ENCODE results near the gene COX4I2.
"Not testable (repeated sequence)": the region's sequence is repeated elsewhere in the genome, so short reads cannot be mapped to it uniquely, and the experiment has no call there.

Gene COX4I2

GRCh38 chr20:31637660-31638059, at the start of gene COX4I2:
COX4I2 (plus strand) TSS chr20:31637912; CDS start chr20:31639018, 1,106 bp downstream.
- DNase-seq (ENCODE audit: low spot score in 2 of 2) (no peak), ATAC-seq (no peak)
- H3K27ac Mint-ChIP-seq: no peak within 1 kb of the TSS
- no peaks in the 10 kb centered on the region for H3K36me3 Mint-ChIP-seq
- peaks cover 13% of the 10 kb centered on the region for H3K4me1 Mint-ChIP-seq
- no peaks in the 10 kb centered on the region for H3K9me3 Mint-ChIP-seq
- no peak within 1 kb of the TSS for H3K4me3 Mint-ChIP-seq

GRCh38 chr20:31590717-31591225, 46.9 kb upstream of the COX4I2 start:
- Mint-ChIP-seq H3K27ac (no peak overlapping the region), H3K9me3 (no peaks in the 10 kb centered on the region), H3K4me3 (no peak overlapping the region), H3K36me3 (no peaks in the 10 kb centered on the region), H3K4me1 (peaks cover 11% of the 10 kb centered on the region)
- DNase-seq (ENCODE audit: low spot score in 2 of 2) (no peak), ATAC-seq (no peak)

GRCh38 chr20:31593221-31594001, 44.3 kb upstream of the COX4I2 start:
- no peaks in the 10 kb centered on the region for H3K36me3 Mint-ChIP-seq
- ATAC-seq: peak; percentile 74

GRCh38 chr20:31594002-31594557, 43.6 kb upstream of the COX4I2 start:
- no peak overlapping the region for H3K27ac Mint-ChIP-seq
- no peaks in the 10 kb centered on the region for H3K4me1 Mint-ChIP-seq
- DNase-seq (ENCODE audit: low spot score in 2 of 2): no peak
- no peak overlapping the region for H3K4me3 Mint-ChIP-seq
- no peaks in the 10 kb centered on the region for H3K9me3 Mint-ChIP-seq
- ATAC-seq: no peak
- no peaks in the 10 kb centered on the region for H3K36me3 Mint-ChIP-seq

More at GRCh38 chr20:31593221-31594001, 44.3 kb upstream of the COX4I2 start:
- Mint-ChIP-seq H3K4me3 (no peak overlapping the region), H3K4me1 (peaks cover 4% of the 10 kb centered on the region), H3K27ac (no peak overlapping the region), H3K9me3 (no peaks in the 10 kb centered on the region)
- DNase-seq (ENCODE audit: low spot score in 2 of 2): no peak

- H3K36me3 Mint-ChIP-seq: no peaks in the 10 kb centered on the region
- ATAC-seq (no peak), DNase-seq (ENCODE audit: low spot score in 2 of 2) (no peak)
- no peaks in the 10 kb centered on the region for H3K9me3 Mint-ChIP-seq
- no peak overlapping the region for H3K27ac Mint-ChIP-seq
- no peaks in the 10 kb centered on the region for H3K4me1 Mint-ChIP-seq
- H3K4me3 Mint-ChIP-seq: no peak overlapping the region
Observed at GRCh38 chr20:31594558-31595379, 42.9 kb upstream of the COX4I2 start.

GRCh38 chr20:31595380-31595653, 42.4 kb upstream of the COX4I2 start:
- no peak for ATAC-seq
- Mint-ChIP-seq H3K4me3 (no peak overlapping the region), H3K27ac (no peak overlapping the region), H3K4me1 (no peaks in the 10 kb centered on the region), H3K36me3 (no peaks in the 10 kb centered on the region), H3K9me3 (no peaks in the 10 kb centered on the region)
- DNase-seq (ENCODE audit: low spot score in 2 of 2): no peak

GRCh38 chr20:31595654-31596411, 41.9 kb upstream of the COX4I2 start:
- Mint-ChIP-seq H3K4me3 (no peak overlapping the region), H3K9me3 (no peaks in the 10 kb centered on the region), H3K4me1 (no peaks in the 10 kb centered on the region), H3K27ac (no peak overlapping the region), H3K36me3 (no peaks in the 10 kb centered on the region)
- ATAC-seq (no peak), DNase-seq (ENCODE audit: low spot score in 2 of 2) (no peak)

GRCh38 chr20:31596412-31596715, 41.3 kb upstream of the COX4I2 start:
- not testable (repeated sequence) for H3K9me3 Mint-ChIP-seq; H3K4me1 Mint-ChIP-seq; ATAC-seq; DNase-seq (ENCODE audit: low spot score in 2 of 2); H3K4me3 Mint-ChIP-seq; H3K36me3 Mint-ChIP-seq; H3K27ac Mint-ChIP-seq

- no peak for ATAC-seq
- H3K27ac Mint-ChIP-seq: no peak overlapping the region
- no peaks in the 10 kb centered on the region for H3K36me3 Mint-ChIP-seq
- DNase-seq (ENCODE audit: low spot score in 2 of 2): no peak
- no peaks in the 10 kb centered on the region for H3K9me3 Mint-ChIP-seq
- no peaks in the 10 kb centered on the region for H3K4me1 Mint-ChIP-seq
- no peak overlapping the region for H3K4me3 Mint-ChIP-seq
Observed at GRCh38 chr20:31596831-31597480, 40.8 kb upstream of the COX4I2 start.

- ATAC-seq (no peak), DNase-seq (ENCODE audit: low spot score in 2 of 2) (no peak)
- Mint-ChIP-seq H3K4me3 (no peak overlapping the region), H3K4me1 (peaks cover 2% of the 10 kb centered on the region), H3K27ac (no peak overlapping the region), H3K9me3 (no peaks in the 10 kb centered on the region), H3K36me3 (no peaks in the 10 kb centered on the region)
Observed at GRCh38 chr20:31597481-31597855, 40.2 kb upstream of the COX4I2 start.

GRCh38 chr20:31602431-31602778, 35.3 kb upstream of the COX4I2 start:
- DNase-seq (ENCODE audit: low spot score in 2 of 2): no peak
- Mint-ChIP-seq H3K27ac (peak overlapping the region; percentile 52), H3K9me3 (no peaks in the 10 kb centered on the region), H3K4me1 (peaks cover 34% of the 10 kb centered on the region), H3K4me3 (peak overlapping the region; percentile 86), H3K36me3 (no peaks in the 10 kb centered on the region)
- ATAC-seq: no peak

- Mint-ChIP-seq H3K27ac (peak overlapping the region; percentile 52), H3K4me1 (peaks cover 34% of the 10 kb centered on the region), H3K4me3 (peak overlapping the region; percentile 86), H3K36me3 (no peaks in the 10 kb centered on the region), H3K9me3 (no peaks in the 10 kb centered on the region)
- ATAC-seq (peak; percentile 95), DNase-seq (ENCODE audit: low spot score in 2 of 2) (peak; percentile 44 to 82)
Observed at GRCh38 chr20:31602779-31603441, 34.8 kb upstream of the COX4I2 start.

GRCh38 chr20:31603822-31604566, 33.7 kb upstream of the COX4I2 start:
- DNase-seq (ENCODE audit: low spot score in 2 of 2) (peak; percentile 38 to 83), ATAC-seq (peak; percentile 47)
- peaks cover 34% of the 10 kb centered on the region for H3K4me1 Mint-ChIP-seq
- H3K27ac Mint-ChIP-seq: no peak overlapping the region
- peak overlapping the region; percentile 86 for H3K4me3 Mint-ChIP-seq
- no peaks in the 10 kb centered on the region for H3K36me3 Mint-ChIP-seq
- no peaks in the 10 kb centered on the region for H3K9me3 Mint-ChIP-seq

GRCh38 chr20:31604567-31605030, 33.1 kb upstream of the COX4I2 start:
- no peak for ATAC-seq
- Mint-ChIP-seq H3K4me3 (peak overlapping the region; percentile 86), H3K4me1 (peaks cover 34% of the 10 kb centered on the region), H3K27ac (no peak overlapping the region), H3K36me3 (no peaks in the 10 kb centered on the region), H3K9me3 (no peaks in the 10 kb centered on the region)
- no peak for DNase-seq (ENCODE audit: low spot score in 2 of 2)

All from stimulated activated effector memory CD8-positive, alpha-beta T cell treated with anti-CD3 and anti-CD28 coated beads, Interleukin-12 subunit alpha, Interleukin-12 subunit beta, amount 100 ng/mL, for 72 hours (primary cell).